GM12865 (cell line): ENCODE measurements around the gene HSD17B13.

Experiments used
- DNase-seq: peaks from one replicate; pipeline ENCODE4 v3.0.0; 2010; ENCODE audit warnings: low read depth
- H3K4me3 ChIP-seq: 2 replicates; pipeline ENCODE4 v1.5.1; 2011; ENCODE audit warnings: mild to moderate bottlenecking, low read depth, low read length, control low read depth
- TF ChIP-seq, protein P1 (sequence below): IDR thresholded peaks from 2 replicates; pipeline ENCODE4 v1.5.1; 2011; ENCODE audit warnings: low read length, control low read depth, low read depth, inconsistent platforms; ENCODE audit not compliant: insufficient read depth; ENCODE audit errors: missing control alignments

The HSD17B13 gene

DNA sequence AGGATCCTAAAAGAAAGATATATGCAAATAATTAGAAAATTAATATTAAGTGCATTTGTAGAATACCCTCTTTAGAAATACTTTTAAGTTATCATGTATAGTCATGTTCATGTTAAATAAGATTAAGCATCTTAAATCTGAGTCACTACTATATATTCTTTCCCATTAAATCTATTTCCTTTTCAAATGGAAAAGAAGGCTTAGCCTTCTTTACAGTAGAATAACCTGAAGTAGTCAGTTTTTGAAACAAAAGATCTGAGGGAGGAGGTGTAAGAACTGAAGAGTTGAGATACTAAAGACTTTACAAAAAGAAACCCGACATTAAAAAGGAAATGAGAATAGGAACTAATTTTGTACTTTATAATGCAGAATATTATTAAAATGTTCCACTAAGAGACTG lies 14.7 kb upstream of the HSD17B13 start:
- TF ChIP-seq, protein P1, sequence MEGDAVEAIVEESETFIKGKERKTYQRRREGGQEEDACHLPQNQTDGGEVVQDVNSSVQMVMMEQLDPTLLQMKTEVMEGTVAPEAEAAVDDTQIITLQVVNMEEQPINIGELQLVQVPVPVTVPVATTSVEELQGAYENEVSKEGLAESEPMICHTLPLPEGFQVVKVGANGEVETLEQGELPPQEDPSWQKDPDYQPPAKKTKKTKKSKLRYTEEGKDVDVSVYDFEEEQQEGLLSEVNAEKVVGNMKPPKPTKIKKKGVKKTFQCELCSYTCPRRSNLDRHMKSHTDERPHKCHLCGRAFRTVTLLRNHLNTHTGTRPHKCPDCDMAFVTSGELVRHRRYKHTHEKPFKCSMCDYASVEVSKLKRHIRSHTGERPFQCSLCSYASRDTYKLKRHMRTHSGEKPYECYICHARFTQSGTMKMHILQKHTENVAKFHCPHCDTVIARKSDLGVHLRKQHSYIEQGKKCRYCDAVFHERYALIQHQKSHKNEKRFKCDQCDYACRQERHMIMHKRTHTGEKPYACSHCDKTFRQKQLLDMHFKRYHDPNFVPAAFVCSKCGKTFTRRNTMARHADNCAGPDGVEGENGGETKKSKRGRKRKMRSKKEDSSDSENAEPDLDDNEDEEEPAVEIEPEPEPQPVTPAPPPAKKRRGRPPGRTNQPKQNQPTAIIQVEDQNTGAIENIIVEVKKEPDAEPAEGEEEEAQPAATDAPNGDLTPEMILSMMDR: no peak
- DNase-seq: no peak

DNA sequence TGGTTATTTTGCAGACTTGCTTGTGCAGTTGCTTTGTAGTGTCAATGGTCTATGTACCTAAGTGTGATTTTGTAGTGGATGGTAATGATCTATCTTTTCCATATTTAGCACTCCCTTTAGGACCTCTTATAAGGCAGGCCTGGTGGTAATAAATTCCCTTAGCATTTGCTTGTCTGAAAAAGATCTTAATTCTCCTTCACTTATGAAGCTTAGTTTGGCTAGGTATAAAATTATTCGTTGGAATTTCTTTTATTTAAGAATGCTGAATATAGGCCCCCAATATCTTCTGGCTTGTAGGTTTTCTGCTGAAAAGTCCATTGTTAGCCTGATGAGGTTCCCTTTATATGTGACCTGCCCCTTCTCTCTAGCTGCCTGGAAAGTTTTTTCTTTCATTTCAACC lies 10.6 kb upstream of the HSD17B13 start:
- no peak for DNase-seq
- TF ChIP-seq, protein P1: no peak
- H3K4me3 ChIP-seq: no peak overlapping the region

More for the DNA sequence above, 14.7 kb upstream of the HSD17B13 start:
- no peak overlapping the region for H3K4me3 ChIP-seq

DNA sequence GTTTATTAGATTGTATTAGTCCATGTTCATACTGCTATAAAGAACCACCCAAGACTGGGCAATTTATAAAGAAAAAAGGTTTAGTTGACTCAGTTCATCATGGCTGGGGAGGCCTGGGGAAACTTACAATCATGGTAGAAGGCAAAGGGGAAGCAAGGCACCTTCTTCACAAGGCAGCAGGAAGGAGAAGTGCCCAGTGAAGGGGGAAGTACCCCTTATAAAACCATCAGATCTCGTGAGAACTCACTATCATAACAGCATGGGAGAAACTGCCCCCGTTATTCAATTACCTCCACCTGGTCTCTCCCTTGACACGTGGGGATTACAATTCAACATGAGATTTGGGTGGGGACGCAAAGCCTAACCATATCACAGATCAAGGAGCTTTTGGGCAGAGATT lies 8.1 kb upstream of the HSD17B13 start:
- no peak overlapping the region for H3K4me3 ChIP-seq
- DNase-seq: no peak
- TF ChIP-seq, protein P1: no peak

DNA sequence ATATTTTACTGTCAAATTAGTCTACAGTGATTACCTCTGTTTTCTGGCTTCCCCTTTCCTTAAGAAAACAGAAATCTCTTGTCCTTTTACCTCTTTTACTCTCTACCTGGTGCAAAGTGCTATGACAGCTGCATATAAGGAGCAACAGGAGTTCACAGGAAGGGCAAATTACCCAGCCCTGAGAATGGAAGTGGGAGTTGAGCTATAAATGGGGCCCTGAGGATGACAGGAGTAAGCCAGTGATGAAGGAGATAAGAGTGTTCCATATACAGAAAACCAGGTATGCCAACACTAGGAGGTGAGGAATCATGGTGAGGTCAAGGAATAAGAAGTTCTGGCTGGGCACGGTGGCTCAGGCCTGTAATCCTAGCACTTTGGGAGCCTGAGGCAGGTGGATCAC lies 4.5 kb upstream of the HSD17B13 start:
- no peak for DNase-seq
- TF ChIP-seq, protein P1: no peak
- no peak overlapping the region for H3K4me3 ChIP-seq

DNA sequence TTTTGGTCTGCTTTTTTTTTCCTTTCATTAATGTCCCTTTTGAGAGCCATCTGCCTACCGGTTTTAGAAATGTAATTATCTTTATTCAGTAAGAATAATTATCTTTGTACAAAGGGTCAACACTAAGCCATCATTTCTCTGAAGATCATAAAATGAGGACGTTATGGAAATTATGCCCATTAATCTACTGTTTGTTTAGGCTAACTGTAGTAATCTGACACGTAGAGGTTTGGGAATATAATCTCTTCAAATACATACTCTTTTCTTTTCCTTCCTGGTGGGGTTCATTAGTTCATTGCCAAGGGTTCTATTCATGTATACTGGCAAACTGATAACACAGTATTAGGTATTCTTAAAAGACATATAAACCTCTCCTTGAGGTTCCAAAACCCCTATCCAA lies 3.8 kb upstream of the HSD17B13 start:
- DNase-seq: no peak
- no peak overlapping the region for H3K4me3 ChIP-seq
- TF ChIP-seq, protein P1: no peak

DNA sequence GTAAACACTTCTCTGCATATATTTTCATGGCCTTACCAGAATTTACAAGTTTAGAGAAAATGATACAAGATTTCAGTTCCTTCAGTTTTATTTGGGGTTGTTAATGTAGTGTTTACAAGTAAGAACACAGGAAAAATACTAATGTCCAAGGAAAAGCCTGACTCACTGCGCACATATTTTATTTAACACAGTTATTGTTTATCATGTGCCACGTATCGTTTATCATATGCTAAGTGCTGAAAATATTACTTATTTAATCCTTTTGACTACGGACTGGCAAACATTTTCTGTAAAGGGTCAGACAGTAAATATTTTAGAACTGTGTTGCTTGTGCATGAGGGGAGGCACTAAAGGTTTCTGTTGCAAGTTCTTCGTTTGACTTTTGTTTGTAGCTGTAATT lies 794 bp downstream of the HSD17B13 start:
- no peak for DNase-seq
- TF ChIP-seq, protein P1: no peak
- H3K4me3 ChIP-seq: no peak overlapping the region

DNA sequence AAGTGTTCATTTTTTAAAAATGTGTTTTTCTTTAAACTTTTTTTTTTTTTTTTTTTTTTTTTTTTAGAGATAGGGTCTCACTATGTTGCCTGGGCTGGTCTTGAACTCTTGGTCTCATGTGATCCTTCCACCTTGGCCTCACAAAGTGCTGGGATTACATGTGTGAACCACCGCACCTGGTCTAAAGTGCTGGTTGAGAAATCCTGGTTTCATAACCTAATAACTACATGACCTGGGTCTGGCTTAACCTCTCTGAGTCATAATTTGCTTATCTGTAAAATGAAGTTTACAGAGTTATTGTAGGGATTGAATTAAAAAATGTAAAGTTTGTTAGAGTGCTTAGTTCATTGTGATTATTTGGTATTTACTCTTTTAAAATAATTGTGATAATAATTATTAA lies 5.2 kb downstream of the HSD17B13 start:
- no peak overlapping the region for H3K4me3 ChIP-seq
- TF ChIP-seq, protein P1: no peak
- peak; percentile 9 for DNase-seq
